Stimulated activated memory B cell treated with anti-CD40 and anti-IgM and Interleukin-4, amounts not matched to agents 10 μg/mL and 1 μg/mL and 100 μg/mL, for 72 hours (primary cell): ENCODE results near the gene MAN1C1.

Source experiments
- ATAC-seq: fragments of 150-1000 bp; cut with Tn5 transposase; 2 replicates; pipeline ENCODE4 v1.10.0; 2021
- H3K27ac Mint-ChIP-seq: one replicate; pipeline ENCODE4 v1.8.0; 2022; ENCODE audit warnings: mild to moderate bottlenecking, mixed read lengths
- H3K27me3 Mint-ChIP-seq: one replicate; pipeline ENCODE4 v1.8.0; 2022; ENCODE audit warnings: mixed read lengths
- H3K36me3 Mint-ChIP-seq: one replicate; pipeline ENCODE4 v1.8.0; 2022; ENCODE audit warnings: mixed read lengths
- H3K4me1 Mint-ChIP-seq: one replicate; pipeline ENCODE4 v1.8.0; 2022; ENCODE audit warnings: mixed read lengths
- H3K4me3 Mint-ChIP-seq: one replicate; pipeline ENCODE4 v1.8.0; 2022; ENCODE audit warnings: mild to moderate bottlenecking, moderate library complexity, mixed read lengths
- H3K9me3 Mint-ChIP-seq: one replicate; pipeline ENCODE4 v1.8.0; 2022; ENCODE audit warnings: mixed read lengths

MAN1C1 gene

DNA sequence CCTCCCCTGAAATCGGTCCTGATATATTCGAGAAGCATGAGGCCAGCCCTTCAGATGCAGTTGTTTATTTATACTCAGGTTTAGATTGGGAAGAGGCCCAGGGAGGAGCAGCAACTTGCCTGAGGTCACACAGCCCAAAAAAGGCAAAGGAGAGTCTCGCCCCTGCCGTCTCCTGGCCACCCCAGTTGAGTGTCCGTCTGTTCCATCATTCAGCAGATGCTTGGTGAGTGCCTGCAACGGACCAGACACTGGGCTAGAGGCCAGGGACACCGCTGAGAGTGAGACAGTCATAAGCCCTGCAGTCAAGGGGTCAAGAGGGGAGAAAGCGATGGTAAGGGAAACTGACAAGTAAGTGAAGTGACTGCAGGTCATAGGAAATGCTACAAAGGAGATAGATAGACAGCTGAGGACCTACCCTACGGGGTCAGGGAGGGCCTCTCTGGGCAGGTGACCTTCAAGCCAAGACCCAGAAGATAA lies 168.0 kb downstream of the MAN1C1 start:
- no peak overlapping the region for H3K4me3 Mint-ChIP-seq
- H3K27me3 Mint-ChIP-seq: peaks cover 15% of the 10 kb centered on the region
- no peaks in the 10 kb centered on the region for H3K36me3 Mint-ChIP-seq
- no peak overlapping the region for H3K27ac Mint-ChIP-seq
- no peaks in the 10 kb centered on the region for H3K4me1 Mint-ChIP-seq
- H3K9me3 Mint-ChIP-seq: no peaks in the 10 kb centered on the region
- ATAC-seq: no peak

GRCh38 chr1:25785333-25786067 lies 168.9 kb downstream of the MAN1C1 start:
- no peak for ATAC-seq
- H3K9me3 Mint-ChIP-seq: no peaks in the 10 kb centered on the region
- H3K27ac Mint-ChIP-seq: no peak overlapping the region
- H3K4me3 Mint-ChIP-seq: no peak overlapping the region
- no peaks in the 10 kb centered on the region for H3K4me1 Mint-ChIP-seq
- no peaks in the 10 kb centered on the region for H3K36me3 Mint-ChIP-seq
- peaks cover 15% of the 10 kb centered on the region for H3K27me3 Mint-ChIP-seq

DNA sequence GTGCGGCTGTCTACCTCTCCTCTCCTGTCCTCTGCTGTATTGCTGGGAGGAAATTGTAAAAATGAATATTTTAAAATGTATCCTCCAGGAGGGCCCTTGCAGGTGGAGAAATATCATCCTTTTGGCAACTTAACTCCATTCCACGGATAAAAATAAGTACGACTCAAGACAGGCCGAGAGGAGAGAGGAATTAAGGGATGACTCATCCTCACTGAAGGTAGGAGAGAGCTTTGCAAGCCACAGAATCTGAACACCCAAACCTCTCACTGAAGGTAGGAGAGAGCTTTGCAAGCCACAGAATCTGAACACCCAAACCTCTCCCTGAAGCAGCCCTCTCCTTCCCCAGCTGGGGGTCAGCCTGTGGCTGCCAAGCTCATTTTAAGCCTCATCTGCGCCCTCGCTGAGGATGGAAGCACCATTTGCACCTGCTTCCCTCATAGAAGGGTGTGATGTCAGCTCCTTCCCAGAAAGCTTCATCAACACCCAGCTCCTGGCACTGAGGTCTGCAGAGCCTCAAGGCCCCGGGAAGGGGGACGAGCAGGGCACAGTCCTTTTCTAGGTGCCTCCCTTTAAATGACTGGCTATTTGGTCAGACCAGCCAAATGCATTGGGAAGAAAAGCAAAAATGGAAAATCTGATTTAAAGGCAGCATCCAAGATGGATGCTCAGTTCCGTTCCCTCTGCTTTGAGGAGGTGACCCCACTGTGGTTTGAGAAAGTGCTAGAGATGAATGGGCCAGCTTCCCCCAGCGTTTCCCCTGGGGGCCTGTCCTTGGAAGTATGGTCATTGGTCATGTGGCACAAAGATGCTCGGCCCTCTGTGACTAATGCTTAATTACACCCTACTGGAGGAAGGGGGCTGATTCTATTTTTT lies 170.5 kb downstream of the MAN1C1 start:
- no peaks in the 10 kb centered on the region for H3K4me1 Mint-ChIP-seq

GRCh38 chr1:25787760-25788166 lies 171.2 kb downstream of the MAN1C1 start:
- no peaks in the 10 kb centered on the region for H3K36me3 Mint-ChIP-seq
- H3K4me1 Mint-ChIP-seq: no peaks in the 10 kb centered on the region
- no peak overlapping the region for H3K27ac Mint-ChIP-seq
- H3K4me3 Mint-ChIP-seq: no peak overlapping the region
- H3K27me3 Mint-ChIP-seq: peaks cover 3% of the 10 kb centered on the region
- no peaks in the 10 kb centered on the region for H3K9me3 Mint-ChIP-seq
- no peak for ATAC-seq

More for the DNA sequence above, 170.5 kb downstream of the MAN1C1 start:
- peaks cover 9% of the 10 kb centered on the region for H3K27me3 Mint-ChIP-seq
- H3K4me3 Mint-ChIP-seq: no peak overlapping the region
- no peak for ATAC-seq
- no peaks in the 10 kb centered on the region for H3K9me3 Mint-ChIP-seq
- H3K27ac Mint-ChIP-seq: no peak overlapping the region
- no peaks in the 10 kb centered on the region for H3K36me3 Mint-ChIP-seq

- no peaks in the 10 kb centered on the region for H3K9me3 Mint-ChIP-seq
- H3K27ac Mint-ChIP-seq: no peak overlapping the region
- H3K27me3 Mint-ChIP-seq: no peaks in the 10 kb centered on the region
- no peak for ATAC-seq
- H3K4me3 Mint-ChIP-seq: no peak overlapping the region
- H3K4me1 Mint-ChIP-seq: no peaks in the 10 kb centered on the region
- no peaks in the 10 kb centered on the region for H3K36me3 Mint-ChIP-seq
These were observed 173.9 kb downstream of the MAN1C1 start for GRCh38 chr1:25790472-25790871.

GRCh38 chr1:25792115-25792514 lies 175.5 kb downstream of the MAN1C1 start:
- no peak overlapping the region for H3K4me3 Mint-ChIP-seq
- H3K4me1 Mint-ChIP-seq: peaks cover 10% of the 10 kb centered on the region
- no peaks in the 10 kb centered on the region for H3K27me3 Mint-ChIP-seq
- H3K27ac Mint-ChIP-seq: no peak overlapping the region
- no peaks in the 10 kb centered on the region for H3K36me3 Mint-ChIP-seq
- ATAC-seq: no peak
- H3K9me3 Mint-ChIP-seq: no peaks in the 10 kb centered on the region

- Mint-ChIP-seq H3K4me1 (peaks cover 17% of the 10 kb centered on the region), H3K27me3 (no peaks in the 10 kb centered on the region), H3K27ac (no peak overlapping the region), H3K4me3 (no peak overlapping the region), H3K36me3 (no peaks in the 10 kb centered on the region), H3K9me3 (no peaks in the 10 kb centered on the region)
- no peak for ATAC-seq
These were observed 177.1 kb downstream of the MAN1C1 start for GRCh38 chr1:25793585-25794170.

DNA sequence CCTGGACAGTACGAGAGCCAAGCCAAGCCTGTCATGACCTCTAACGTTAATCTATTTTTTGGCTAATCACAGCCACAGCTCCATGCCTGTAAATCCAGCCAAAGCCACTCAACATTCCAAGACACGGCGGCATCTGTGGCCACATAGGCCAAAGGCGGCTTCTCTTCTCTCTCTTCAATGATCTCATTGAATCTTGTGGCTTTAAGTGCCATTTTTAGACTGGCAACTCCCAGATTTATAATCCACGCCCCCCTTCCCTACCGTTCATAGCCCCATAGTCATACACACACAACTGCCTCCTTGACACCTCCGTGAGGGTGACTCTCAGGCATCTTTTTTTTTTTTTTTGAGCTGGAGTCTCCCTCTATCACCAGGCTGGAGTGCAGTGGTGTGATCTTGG lies 177.7 kb downstream of the MAN1C1 start:
- H3K27me3 Mint-ChIP-seq: no peaks in the 10 kb centered on the region
- ATAC-seq: no peak
- no peak overlapping the region for H3K4me3 Mint-ChIP-seq
- H3K9me3 Mint-ChIP-seq: no peaks in the 10 kb centered on the region
- H3K27ac Mint-ChIP-seq: no peak overlapping the region
- H3K36me3 Mint-ChIP-seq: no peaks in the 10 kb centered on the region
- H3K4me1 Mint-ChIP-seq: peaks cover 17% of the 10 kb centered on the region

- ATAC-seq: no peak
- H3K27ac Mint-ChIP-seq: no peak overlapping the region
- H3K4me1 Mint-ChIP-seq: peaks cover 21% of the 10 kb centered on the region
- H3K27me3 Mint-ChIP-seq: no peaks in the 10 kb centered on the region
- no peaks in the 10 kb centered on the region for H3K36me3 Mint-ChIP-seq
- no peaks in the 10 kb centered on the region for H3K9me3 Mint-ChIP-seq
- H3K4me3 Mint-ChIP-seq: no peak overlapping the region
These were observed 178.6 kb downstream of the MAN1C1 start for GRCh38 chr1:25795211-25795610.

GRCh38 chr1:25795946-25796810 lies 179.6 kb downstream of the MAN1C1 start:
- H3K27ac Mint-ChIP-seq: peak overlapping the region; percentile 4
- no peaks in the 10 kb centered on the region for H3K36me3 Mint-ChIP-seq
- H3K4me3 Mint-ChIP-seq: no peak overlapping the region
- H3K4me1 Mint-ChIP-seq: peaks cover 31% of the 10 kb centered on the region
- no peaks in the 10 kb centered on the region for H3K27me3 Mint-ChIP-seq
- ATAC-seq: no peak
- no peaks in the 10 kb centered on the region for H3K9me3 Mint-ChIP-seq

DNA sequence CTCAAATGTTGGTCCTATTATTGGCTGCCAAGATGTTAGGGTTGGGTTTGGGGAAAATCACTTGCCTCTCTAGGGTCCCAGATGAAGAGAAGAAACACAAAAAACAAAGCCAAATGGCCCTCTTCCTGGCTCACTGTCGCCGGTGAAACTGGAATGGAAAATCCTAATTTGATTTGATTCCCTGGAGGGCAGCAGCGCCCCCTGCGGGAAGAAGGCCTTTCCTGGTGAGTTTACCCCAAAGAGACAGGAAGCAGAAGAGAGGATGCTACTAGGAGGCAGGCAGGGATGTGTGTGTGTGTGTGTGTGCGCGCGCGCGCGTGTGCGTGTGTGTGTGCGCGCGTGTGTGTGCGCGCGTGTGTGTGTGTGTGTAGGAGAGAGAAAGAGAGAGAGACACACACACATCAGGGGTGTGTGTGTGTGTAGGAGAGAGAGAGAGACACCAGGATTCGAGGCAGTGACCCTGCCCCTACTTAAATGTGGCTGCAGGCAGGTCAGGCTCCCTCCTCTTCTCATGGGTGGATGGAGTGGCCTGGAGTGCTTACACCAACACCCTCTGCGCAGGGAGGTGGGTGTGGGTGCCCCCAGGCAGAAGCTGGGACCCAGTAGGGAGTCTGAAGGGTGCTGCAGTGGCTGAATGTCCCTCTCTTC lies 180.3 kb downstream of the MAN1C1 start:
- no peak overlapping the region for H3K4me3 Mint-ChIP-seq
- H3K36me3 Mint-ChIP-seq: no peaks in the 10 kb centered on the region
- H3K27me3 Mint-ChIP-seq: no peaks in the 10 kb centered on the region
- H3K4me1 Mint-ChIP-seq: peaks cover 32% of the 10 kb centered on the region
- H3K27ac Mint-ChIP-seq: peak overlapping the region; percentile 4
- ATAC-seq: peak; percentile 55
- no peaks in the 10 kb centered on the region for H3K9me3 Mint-ChIP-seq

- H3K4me1 Mint-ChIP-seq: peaks cover 42% of the 10 kb centered on the region
- no peaks in the 10 kb centered on the region for H3K27me3 Mint-ChIP-seq
- H3K27ac Mint-ChIP-seq: no peak overlapping the region
- no peaks in the 10 kb centered on the region for H3K9me3 Mint-ChIP-seq
- H3K4me3 Mint-ChIP-seq: no peak overlapping the region
- ATAC-seq: no peak
- no peaks in the 10 kb centered on the region for H3K36me3 Mint-ChIP-seq
These were observed 181.3 kb downstream of the MAN1C1 start for GRCh38 chr1:25797939-25798338.

GRCh38 chr1:25798666-25799351 lies 182.2 kb downstream of the MAN1C1 start:
- ATAC-seq: no peak
- no peaks in the 10 kb centered on the region for H3K27me3 Mint-ChIP-seq
- H3K27ac Mint-ChIP-seq: peak overlapping the region; percentile 71
- H3K36me3 Mint-ChIP-seq: no peaks in the 10 kb centered on the region
- H3K4me3 Mint-ChIP-seq: peak overlapping the region; percentile 67
- H3K9me3 Mint-ChIP-seq: no peaks in the 10 kb centered on the region
- H3K4me1 Mint-ChIP-seq: peaks cover 44% of the 10 kb centered on the region
